ENCODE measurements around the gene KIAA1549.

The KIAA1549 gene

DNA sequence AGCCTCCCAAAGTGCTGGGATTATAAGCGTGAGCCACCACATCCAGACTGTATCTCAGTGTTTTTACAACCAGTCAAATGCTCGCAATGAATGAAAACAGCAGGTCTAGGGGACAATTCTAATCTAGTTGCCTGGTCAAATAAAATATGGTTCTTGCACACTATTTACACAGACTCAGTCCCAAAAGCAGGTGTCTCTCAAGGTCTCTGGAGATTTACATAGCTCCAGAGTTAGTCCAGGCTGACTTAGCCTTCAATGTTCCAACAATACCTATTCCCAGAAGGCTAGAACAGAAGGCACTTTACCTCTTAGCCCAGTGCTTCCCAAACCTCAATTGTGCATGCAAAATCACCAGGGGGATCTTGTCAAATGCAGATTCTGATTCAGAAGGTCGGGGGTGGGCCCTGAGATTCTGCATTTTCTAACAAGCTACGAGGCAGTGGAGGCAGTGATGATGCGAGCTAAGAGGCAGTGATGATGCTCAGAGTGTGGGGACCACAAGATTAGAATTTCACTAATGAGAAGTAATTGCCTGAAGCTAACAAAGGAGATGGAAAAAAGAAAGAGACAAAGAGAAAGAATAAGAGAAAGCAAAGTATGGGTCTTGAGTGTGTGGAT lies 6.4 kb downstream of the KIAA1549 start:
- no peak for DNase-seq

DNA sequence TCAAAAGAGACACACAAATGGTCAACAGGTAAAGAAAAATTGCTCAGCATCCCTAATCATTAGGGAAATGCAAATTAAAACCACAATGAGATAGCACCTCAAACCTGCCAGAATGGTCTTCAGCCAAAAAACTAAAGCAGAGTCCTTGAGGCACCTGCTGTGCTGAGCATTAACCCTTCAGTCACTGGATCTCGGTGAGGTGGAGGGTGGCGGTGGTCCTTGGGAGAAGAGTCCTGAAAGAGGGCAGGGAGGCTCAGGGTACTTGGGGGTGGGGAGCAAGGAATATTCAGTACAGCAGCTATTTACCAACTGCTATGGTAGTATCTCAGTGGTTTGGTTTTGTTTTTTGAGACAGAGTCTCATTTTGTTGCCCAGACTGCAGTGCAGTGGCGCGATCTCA lies 7.1 kb downstream of the KIAA1549 start:
- DNase-seq = no peak

DNA sequence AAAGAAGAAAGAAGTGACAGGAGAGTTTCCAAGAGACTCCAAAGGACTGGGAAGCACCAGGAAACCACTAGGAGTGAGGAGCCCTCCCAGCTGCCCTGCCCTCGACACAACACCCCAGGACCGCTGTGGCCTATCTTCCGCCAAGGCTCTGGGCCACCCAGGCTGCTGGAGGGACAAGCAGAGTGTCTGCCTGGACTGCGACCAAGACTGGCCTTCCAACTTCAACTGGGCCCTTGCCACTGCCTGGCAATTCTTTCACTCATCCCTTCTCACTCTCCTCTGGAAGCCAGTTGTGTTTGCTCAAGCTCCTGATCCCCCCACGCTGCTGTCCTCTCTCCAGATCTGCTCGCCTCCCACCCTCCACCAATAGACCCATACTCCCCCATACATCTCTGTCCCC lies 10.2 kb downstream of the KIAA1549 start:
- no peak for DNase-seq

DNA sequence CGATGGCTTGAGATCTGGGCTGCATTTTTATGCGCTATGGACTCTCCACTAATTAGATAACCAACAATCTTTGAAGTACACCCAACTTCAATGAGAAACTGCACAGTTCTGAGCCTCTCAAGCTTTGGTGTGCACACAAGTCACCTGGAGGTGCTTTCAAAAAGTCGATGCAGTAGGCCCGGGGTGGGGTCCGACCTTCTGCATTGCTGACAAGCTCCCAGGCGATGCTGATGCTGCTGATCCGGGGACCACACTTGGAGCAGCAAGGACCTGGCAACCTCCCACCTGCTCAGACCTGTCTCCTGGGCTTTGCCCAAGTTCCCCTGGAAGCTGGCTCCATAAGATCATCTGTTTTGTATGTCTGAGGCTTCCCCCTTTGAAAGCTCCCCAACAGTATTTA lies 10.7 kb downstream of the KIAA1549 start:
- no peak for DNase-seq

DNA sequence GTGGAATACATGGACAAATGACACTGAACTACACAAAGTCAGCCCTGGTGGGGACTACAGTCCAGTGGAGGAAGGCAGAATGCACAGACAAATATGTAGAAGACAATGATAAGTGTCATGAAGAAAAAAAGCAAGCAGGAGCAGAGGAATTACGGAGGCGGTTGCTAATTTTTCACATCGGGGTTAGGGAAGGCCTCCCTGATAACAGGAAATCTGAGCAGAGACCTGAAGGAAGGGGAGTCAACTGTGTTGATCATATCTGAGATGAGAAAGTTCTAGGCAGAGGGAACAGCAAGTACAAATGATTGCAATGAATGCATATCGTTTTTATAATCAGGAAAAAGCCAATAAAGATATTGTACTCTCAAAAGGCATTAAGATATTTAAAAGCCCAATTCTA lies 14.0 kb downstream of the KIAA1549 start:
- no peak for DNase-seq

DNA sequence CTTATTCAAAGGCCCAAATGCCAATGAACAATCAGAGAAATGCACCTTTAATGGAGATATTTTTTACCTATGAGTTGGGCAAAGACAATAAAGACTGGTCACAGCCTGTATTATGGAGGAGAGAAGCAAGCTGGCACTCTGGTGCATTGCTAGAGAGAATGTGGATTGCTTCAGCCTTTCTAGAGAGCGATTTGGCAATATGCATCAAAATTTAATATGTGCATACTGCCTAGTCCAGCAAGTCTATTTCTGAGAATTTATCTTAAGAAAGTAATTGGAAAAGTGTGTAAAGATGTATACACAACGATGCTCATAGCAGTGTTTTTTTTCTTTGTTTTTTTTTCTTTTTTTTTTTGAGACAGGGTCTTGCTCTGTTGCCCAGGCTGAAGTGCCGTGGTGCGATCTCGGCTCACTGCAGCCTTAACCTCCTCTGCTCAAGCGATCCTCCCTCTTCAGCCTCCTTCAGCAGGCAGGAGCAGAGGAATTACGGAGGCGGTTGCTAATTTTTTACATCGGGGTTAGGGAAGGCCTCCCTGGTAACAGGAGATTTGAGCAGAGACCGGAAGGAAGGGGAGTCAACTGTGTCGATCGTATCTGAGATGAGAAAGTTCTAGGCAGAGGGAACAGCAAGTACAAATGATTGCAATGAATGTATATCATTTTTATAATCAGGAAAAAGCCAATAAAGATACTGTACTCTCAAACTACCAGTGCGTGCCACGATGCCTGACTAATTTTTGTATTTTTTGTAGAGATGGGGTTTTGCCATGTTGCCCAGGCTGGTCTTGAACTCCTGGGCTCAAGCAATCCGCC lies 16.4 kb downstream of the KIAA1549 start:
- no peak for DNase-seq

DNA sequence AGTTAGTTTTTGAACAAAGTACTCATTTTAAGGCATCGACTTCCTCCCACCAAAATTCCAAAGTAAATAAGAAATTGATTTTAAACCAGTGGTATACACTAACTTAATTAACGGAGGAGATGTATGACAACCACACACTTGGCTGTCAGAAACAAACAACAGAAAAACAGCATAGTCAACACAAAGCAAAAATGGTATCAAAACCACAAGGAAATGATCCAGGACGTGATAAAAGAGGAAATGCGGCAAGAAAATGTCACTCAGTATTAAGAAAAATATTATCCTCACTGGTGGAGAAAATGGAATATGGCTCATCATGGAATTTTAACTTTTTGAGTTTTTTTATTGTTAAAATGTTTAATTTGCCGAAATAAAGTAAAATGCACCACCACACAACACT lies 17.5 kb downstream of the KIAA1549 start:
- DNase-seq = no peak

DNA sequence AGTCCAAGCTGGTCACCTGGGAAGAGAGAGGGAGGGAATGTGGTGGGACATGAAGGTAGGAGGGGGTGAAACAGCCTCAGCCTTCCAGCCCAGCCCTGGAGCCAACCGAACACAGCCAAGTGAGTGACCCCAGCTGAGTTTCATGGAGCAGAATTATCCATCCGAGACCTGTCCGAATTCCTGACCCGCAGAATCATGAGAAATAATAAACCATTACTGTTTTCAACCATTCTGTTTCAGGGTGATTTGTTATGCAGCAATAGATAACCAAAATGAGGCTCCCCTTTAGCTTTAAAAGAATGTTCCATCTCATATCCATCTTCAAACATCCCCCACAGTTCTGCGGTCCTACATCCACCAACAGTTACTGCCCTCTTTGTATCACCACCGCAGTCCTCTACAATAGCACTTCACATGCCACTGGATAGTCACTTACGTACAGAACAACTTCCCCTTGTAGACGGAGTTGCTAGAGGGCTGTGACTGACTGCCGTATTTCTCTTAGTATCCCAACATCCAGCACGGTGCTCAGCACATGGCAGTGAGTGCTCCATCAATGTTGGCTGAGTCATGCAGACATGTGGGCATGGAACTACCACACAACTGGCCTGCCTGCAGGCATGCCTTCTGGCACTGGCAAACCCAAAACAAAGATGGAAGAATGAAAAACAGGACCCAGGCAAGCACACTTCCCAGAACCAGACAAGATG lies 18.5 kb downstream of the KIAA1549 start:
- no peak for DNase-seq

DNA sequence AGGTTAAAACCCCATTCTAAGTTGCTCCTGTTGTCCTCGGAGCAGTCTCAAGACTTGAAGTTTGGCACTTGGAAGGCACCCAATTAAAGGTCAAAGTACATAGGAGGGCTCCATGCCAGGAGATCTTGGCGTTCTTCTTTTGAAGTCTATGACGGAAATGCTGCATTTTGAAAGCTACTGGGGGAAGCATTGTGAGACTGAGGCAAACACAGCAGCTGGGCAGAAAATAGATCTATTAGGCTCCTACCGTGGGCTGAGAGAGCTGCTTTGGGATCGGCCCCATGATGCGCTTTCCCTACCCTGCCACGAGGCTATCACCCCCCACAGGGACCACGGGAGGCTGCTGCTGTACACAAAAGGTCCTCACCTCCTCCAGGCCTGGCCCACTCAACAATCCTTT lies 20.0 kb downstream of the KIAA1549 start:
- DNase-seq = no peak

DNA sequence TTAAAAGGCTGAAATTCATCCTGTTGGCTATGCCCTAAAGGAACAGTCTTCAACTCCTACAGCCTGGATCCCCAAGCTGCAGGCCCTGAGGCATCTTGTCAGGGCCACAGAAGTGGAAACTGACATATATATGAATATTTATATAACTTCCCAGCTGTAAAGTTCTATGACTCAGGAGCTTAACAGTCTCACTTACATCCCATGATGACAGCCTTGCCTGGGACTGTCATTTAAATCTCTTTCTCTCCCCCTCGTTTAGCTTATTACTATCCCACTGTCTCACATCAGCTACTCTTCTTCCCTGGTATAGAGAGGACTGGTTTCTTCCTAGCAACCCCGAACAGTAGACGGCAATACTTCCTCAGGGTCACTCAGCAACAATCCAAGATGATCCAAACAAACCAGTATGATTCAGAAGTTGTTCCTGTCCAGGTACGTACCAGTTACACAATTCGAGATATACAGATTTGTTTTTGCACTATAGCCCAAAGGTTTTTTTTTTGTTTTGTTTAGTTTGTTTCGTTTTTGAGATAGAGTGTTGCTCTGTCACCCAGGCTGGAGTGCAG lies 22.7 kb downstream of the KIAA1549 start:
- no peak for DNase-seq

DNA sequence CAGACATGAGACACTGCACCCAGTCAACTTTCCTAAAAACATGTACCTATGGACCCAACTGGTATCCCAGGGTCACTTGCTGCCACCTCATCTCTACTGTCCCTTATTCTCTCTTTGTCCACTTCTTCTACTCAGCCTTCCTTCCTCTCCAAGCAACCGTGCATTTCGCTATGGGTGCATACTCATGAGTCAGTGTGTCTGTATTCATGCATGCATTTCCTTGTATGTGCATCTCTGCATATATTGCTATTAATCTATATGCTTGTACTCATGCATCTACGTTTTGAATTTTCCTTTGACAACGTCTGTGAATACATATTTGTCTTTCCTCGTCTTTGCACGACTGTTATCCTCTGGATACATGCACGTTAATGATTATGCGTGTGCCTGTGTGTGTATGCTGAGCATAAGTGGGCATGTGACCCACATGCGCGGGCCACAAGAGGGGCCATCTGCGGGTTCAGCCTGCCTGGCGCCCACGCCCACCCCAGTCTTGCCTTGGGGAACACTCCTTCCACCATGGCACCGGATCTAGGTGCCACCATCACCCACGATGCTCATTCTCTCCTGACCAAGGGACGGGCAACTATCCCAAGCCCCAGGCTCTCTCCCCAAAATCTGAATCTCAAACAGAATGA lies 23.3 kb downstream of the KIAA1549 start:
- no peak for DNase-seq

DNA sequence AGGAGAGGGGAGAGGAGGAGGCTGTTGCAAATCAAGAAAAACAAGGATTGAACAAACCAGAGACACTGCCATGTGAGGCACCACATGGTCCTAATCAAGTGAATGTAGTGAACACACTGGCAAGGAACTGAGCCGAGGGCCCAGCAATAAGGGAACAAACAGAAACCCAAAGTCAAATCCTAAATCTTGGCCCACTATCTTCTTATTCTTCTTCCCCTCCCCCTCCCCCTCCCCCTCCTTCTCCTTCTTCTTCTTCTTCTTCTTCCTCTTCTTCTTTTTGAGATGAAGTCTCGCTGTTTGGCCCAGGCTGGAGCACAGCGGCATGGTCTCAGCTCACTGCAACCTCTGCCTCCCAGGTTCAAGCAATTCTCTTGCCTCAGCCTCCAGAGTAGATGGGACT lies 24.0 kb downstream of the KIAA1549 start:
- no peak for DNase-seq

DNA sequence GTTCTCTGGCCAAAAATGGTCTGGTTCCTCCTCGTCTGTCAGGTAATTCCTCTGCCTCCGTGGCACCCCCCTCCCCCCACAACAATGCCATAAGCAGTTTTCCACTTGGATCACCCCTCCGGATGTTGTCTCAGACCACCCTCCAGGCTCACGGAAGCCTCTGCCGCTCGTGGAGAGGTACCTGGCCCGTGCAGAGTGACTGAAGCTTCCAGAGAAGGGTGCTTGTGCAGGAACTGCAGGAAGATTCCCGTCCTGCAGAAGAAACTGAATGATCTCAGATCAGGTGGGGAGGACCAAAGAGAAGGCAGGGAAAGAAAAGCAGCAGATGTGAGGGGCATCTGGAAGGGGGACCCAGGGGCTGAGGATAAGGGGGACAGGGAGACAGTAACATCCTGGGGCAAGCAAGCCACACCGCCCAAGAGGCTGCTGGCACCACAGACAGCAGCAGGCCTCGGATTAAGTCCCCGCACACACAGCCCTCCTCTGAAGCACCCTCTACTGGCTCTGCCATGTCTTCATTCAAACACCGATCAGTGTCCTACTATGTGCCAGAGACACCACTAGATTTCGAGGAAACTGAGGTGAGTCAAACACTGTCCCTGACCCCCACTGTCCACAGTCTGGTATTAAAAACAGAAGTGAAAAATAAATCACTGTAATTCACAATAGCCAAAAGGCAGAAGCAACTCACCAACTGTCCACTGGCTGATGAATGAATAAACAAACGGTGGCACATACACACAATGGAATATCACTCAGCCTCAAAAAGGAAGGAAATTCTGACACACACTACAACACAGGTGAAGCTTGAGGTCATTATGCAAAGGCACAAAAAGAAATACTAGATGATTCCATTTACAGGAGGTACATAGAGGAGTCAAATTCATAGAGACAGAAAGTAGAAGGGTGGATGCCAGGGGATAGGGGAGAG lies 26.4 kb downstream of the KIAA1549 start:
- DNase-seq = no peak

DNA sequence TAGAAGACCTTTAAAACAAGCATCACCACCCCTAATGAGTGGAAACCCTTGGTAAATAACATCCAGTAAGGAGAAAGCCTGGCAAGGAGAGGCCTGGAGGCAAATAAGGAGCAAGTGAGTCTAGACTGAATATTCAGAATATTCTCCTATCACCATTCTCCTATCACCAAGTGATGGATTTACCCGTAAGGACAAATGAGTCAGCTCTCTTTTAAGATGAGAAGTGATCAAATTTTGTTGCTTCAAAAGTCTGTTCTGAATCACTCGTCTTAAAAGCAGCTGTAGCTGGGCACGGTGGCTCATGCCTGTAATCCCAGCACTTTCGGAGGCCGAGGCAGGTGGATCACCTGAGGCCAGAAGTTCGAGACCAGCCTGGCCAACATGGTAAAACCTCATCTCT lies 28.4 kb downstream of the KIAA1549 start:
- no peak for DNase-seq

DNA sequence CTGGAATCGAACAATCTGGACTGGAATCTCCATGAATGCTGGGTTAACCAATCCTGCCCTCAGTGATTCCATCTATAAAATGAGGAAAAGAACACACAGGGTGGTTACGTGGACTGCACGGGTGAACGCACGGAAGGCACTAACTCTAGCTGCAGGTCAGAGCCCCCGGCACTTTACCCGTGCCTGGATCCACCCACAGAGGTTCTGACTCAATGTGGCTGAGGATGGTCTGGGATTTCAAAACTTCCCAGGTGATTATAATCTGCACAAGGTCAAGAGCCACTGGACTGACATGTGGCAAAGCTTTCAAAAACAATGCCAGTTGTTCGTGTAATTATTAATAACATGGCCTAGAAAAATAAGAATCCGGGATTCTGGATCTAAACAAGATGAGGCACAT lies 29.2 kb downstream of the KIAA1549 start:
- no peak for DNase-seq

DNA sequence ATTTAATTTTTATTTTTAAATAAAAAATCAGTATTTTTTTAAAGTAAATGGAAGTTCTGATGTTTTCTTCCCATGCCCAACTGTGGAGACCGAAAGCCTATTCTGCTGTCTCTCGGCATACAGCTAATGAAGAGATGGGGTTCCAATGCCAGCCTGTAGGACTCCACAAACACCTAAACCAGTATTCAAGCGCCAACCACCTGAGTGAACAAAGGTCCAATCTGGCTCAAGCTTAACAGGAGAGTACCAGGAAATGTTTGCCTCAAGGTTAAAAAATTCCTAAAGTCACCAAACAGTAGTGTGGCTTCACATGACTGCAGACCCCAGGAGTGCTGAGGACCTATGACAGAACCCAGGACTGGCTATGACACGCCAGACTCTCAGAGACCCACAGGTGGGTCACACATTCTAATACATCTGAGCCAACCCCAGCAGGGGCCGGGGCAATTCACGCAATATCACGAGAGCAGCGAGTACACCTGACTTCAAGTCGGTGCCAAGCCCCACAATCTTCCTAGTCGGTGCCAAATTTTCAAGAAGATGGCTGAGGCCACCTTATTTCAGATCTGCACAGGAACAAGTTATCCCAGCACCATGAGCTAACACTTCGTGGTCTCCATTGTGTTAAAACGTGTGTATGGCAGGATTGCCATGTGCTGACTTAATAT lies 31.6 kb downstream of the KIAA1549 start:
- no peak for DNase-seq

DNA sequence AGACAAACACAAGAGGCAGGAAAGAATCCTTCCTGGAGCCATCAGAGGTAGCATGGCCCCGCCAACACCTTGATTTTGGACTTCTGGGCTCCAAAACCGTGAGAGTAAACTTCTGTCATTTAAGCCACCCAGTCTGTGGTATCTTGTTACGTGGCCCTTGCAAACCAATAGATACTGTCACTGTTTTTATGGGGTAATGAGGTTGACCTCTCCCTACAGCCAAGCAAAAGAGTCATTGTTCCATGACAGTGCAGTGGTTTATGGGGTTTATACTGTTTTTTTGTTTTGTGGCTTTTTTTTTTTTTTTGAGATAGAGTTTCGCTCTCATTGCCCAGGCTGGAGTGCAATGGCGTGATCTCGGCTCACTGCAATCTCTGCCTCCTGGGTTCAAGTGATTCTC lies 32.8 kb downstream of the KIAA1549 start:
- no peak for DNase-seq

DNA sequence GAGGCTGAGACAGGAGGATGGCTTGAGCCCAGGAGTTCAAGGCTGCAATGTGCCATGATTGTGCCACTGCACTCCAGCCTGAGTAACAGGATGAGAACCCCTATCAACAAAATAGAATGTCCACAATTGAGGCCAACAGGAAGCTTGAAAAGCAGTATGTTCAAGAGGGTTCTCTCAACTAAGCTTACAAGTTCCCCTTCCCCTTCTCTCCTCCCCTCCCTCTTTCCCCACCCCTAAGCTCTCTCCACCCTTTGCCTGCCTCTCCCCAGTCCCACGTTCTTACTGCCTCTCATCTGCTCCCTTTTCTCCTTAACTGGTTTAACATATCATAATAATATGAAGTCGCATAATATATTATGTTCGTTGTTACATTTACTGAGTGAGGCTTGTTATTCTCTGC lies 35.4 kb downstream of the KIAA1549 start:
- DNase-seq = no peak

DNA sequence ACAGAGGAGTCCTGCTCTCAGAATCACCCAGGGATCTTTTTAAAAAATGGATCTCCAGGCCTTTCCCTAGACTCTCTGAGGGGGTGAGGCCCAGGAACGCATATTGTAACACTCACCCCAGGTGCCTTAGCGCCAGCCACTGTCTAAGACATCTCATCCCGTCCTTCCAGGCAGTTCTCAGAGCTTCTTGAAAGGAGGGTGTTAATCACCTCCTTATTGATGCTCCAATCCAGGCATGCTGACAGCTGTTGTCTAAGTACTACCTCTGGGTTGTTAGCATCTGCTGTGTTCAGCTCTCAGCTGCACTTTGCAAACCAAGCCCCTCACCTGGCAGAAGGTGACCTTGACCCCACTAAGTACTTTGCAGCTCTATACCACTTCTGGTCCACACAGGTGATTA lies 36.0 kb downstream of the KIAA1549 start:
- no peak for DNase-seq

DNA sequence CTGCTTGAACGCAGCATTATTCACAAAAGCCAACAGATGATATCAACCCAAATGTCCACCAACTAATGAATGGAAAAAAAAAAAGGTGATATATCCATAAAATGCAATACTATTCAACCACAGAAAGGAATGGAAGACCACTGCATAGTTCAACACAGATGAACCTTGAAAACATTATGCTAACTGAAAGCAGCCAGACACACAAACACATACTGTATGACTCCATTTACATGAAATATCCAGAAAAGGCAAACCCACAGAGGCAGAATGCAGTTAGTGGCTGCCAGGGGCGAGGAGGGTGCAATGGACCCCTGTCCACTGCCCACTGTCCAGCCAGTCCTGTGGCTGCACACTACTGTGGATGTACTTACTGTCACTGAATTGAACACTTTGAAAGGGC lies 36.6 kb downstream of the KIAA1549 start:
- DNase-seq = no peak

DNA sequence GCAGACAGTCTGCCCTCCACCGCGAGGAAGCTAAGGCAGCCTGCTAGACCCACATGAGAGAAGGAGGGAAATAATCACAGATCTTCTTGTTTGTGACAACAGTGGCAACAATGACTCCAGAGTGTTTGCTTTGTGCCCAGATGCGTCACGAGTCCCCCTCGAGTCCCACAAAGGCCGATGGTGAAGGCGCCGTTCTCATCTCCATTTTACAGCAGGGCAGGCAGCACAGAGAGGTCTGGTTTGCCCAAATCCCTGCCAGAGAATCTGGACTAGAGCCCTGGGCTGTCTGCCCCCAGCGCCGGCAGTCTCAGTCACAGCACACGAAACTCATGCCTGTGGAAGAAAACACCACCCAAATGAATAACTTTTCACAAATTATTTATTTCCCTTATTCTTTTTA lies 38.1 kb downstream of the KIAA1549 start:
- DNase-seq = no peak

DNA sequence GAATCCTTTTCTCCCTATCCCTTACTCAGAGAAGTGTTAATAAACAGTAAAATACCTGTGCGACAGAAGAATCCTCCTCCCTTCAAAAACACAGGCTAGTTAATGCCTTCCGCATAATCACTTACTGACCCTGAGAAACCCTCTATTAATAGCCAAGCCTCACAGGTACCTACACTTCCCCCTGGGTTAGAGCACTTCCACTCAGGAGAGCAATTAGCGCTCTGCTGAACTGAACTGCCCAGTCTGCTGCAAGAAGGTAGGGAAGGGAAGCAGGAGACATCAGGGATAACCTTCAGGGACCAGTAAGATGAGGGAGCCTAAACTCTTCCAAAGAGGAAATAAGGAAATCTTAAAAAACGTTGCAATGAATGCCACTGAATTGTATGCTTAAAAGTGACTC lies 39.6 kb downstream of the KIAA1549 start:
- DNase-seq = no peak
